GM12892 (cell line): Measurements from ENCODE around the gene CFAP20DC.

Source experiments
- POLR2A ChIP-seq: IDR thresholded peaks from 2 replicates; pipeline ENCODE4 v1.6.1; 2011; ENCODE audit warnings: low read depth, low read length, control low read depth
- POLR2AphosphoS5 ChIP-seq: IDR thresholded peaks from 2 replicates; pipeline ENCODE4 v1.6.1; 2011; ENCODE audit warnings: low read depth, low read length, control low read depth

DNA sequence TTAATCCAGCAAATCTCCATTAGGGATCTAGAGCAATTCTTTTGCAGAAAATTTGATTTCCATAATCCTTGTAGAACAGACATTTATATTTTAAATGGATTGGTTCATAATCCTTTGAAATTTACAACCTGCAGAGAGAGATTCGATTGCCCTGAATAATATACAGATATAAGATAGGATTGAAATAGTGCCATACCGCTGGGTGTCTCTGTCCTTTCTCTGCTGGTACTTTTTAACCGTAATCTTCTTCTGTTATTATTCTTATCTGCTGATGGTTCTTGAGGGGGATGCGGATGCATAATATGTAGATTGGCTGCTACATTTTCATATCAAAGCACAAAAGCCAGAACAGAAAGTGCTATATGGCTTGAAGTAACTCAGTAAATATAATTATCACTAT is 182.2 kb downstream of the CFAP20DC start:
- no peak for TF ChIP-seq POLR2AphosphoS5
- TF ChIP-seq POLR2A, result no peak
